Measurements from ENCODE around the gene DYSF. TPM values are rescaled to one million over a fixed set of nuclear protein-coding genes. Genes with fewer than 3 reads are reported as not detected.

DYSF gene
- total RNA-seq, 1 experiment from 2014 or later, result 5.5 TPM

GRCh38 chr2:71473346-71474031 is 20.1 kb downstream of the DYSF start:
- no peak for DNase-seq
- Histone ChIP-seq H3K18ac (ENCODE audit: insufficient read length, low read depth, low read length) (no peak overlapping the region), H3K27me3 (ENCODE audit: insufficient read depth, low read length) (no peaks in the 10 kb centered on the region; the same call in 1 of the 2 replicates), H3K23ac (ENCODE audit: insufficient read length, low read depth, low read length) (no peak overlapping the region), H2BK12ac (ENCODE audit: insufficient read length, low read depth, low read length) (no peak overlapping the region), H3K27ac (ENCODE audit: insufficient read length, low read depth, low read length) (no peak overlapping the region), H2BK20ac (ENCODE audit: low read depth, low read length, poor library complexity, severe bottlenecking) (no peak overlapping the region), H2BK15ac (ENCODE audit: low read depth, low read length) (no peak overlapping the region), H2AK5ac (ENCODE audit: insufficient read length, low read length) (no peak overlapping the region), H3K56ac (ENCODE audit: insufficient read length, low read depth, low read length) (no peak overlapping the region), H3K14ac (ENCODE audit: insufficient read depth, low read length) (no peak overlapping the region), H2AFZ (ENCODE audit: low read length) (no peak overlapping the region), H2BK5ac (ENCODE audit: insufficient read length, low read length) (no peak overlapping the region), H3K9me3 (ENCODE audit: control insufficient read depth, low read depth, low read length) (no peaks in the 10 kb centered on the region), H3K79me2 (ENCODE audit: insufficient read depth, low read length) (no peaks in the 10 kb centered on the region), H3K9ac (ENCODE audit: extremely low read depth, insufficient read length, low read length) (no peak overlapping the region), H4K5ac (ENCODE audit: insufficient read length, low read depth, low read length) (no peak overlapping the region), H3K4me1 (ENCODE audit: insufficient read depth, low read length) (no peaks in the 10 kb centered on the region), H4K91ac (ENCODE audit: insufficient read length, low read depth, low read length) (no peak overlapping the region), H3K23me2 (ENCODE audit: insufficient read length, low read depth, low read length, poor library complexity, severe bottlenecking) (no peaks in the 10 kb centered on the region), H3T11ph (ENCODE audit: low read length) (no peak overlapping the region), H2BK120ac (ENCODE audit: low read depth, low read length, poor library complexity, severe bottlenecking) (no peak overlapping the region), H4K20me1 (ENCODE audit: control insufficient read depth, insufficient read depth, insufficient read length) (no peaks in the 10 kb centered on the region), H3K4ac (ENCODE audit: low read depth, low read length) (no peak overlapping the region), H3K4me2 (ENCODE audit: insufficient read depth, insufficient read length, low read length) (no peak overlapping the region), H4K8ac (replicated peaks; ENCODE audit: insufficient read length, low read depth, low read length) (no peak overlapping the region), H3K79me1 (ENCODE audit: insufficient read depth, low read depth, low read length, poor library complexity, severe bottlenecking) (no peaks in the 10 kb centered on the region)
- Mint-ChIP-seq H3K4me1 (peaks cover 13 to 16% of the 10 kb centered on the region in 2 experiments), H3K9me3 (no peaks in the 10 kb centered on the region), H3K27ac (no peak overlapping the region), H3K4me3 (no peak overlapping the region; a peak in 1 of 5 replicates), H3K27me3 (ENCODE audit: low read depth) (peaks cover 22% of the 10 kb centered on the region), H3K36me3 (ENCODE audit: insufficient read depth in 1 of 3, low read depth in 3 of 3) (no peaks in the 10 kb centered on the region; a peak in 1 of 7 replicates)
- WGBS (ENCODE audit: extremely low coverage, insufficient read length, low lambda C conversion rate), result no CpG with 5 or more reads among the region's 9 CpGs
- TF ChIP-seq CTCF (conservative IDR thresholded peaks at IDR 0.05), result no peak

Measured in H9 (cell line).